Suprapubic skin (tissue), 4 donors: Measurements from ENCODE around the gene PPFIA4. TPM values are rescaled to one million over a fixed set of nuclear protein-coding genes. Genes with fewer than 3 reads are reported as not detected.

ENCODE experiments used
- DNase-seq, 2 donors: peaks; one replicate each; pipeline ENCODE4 v3.0.0-alpha.2; 2019; ENCODE audit warnings: low spot score in 2 of 2
- H3K27ac ChIP-seq: fragments of 200-600 bp; sonication (generic); one replicate; pipeline ENCODE4 v1.5.1; 2019
- H3K27me3 ChIP-seq: fragments of 200-600 bp; sonication (generic); one replicate; pipeline ENCODE4 v1.5.1; 2019
- H3K36me3 ChIP-seq: fragments of 200-600 bp; sonication (generic); one replicate; pipeline ENCODE4 v1.5.1; 2019
- H3K4me1 ChIP-seq: fragments of 200-600 bp; sonication (generic); one replicate; pipeline ENCODE4 v1.5.1; 2019
- H3K4me3 ChIP-seq: fragments of 200-600 bp; sonication (generic); one replicate; pipeline ENCODE4 v1.5.1; 2019; ENCODE audit warnings: mild to moderate bottlenecking
- H3K9me3 ChIP-seq: fragments of 200-600 bp; sonication (generic); one replicate; pipeline ENCODE4 v1.5.1; 2019
- CTCF ChIP-seq, 2 donors: fragments of 200-600 bp in 1 of 2; fragments of 450-650 bp in 1 of 2; sonication (generic) in 1 of 2; IDR thresholded peaks; one replicate each; pipeline ENCODE4 v1.5.1; 2016 to 2019; ENCODE audit warnings: antibody characterized with exemption in 2 of 2, mild to moderate bottlenecking in 1 of 2, moderate library complexity in 1 of 2
- EP300 ChIP-seq: sonication (generic); formaldehyde crosslinking; IDR thresholded peaks from one replicate; pipeline ENCODE4 v1.6.1; 2017; ENCODE audit warnings: antibody characterized with exemption
- POLR2A ChIP-seq, 2 donors: fragments of 450-650 bp; IDR thresholded peaks; one replicate each; pipeline ENCODE4 v1.6.1; 2017; ENCODE audit warnings: antibody characterized with exemption in 2 of 2, mild to moderate bottlenecking in 2 of 2, moderate library complexity in 2 of 2
- POLR2AphosphoS5 ChIP-seq, 3 donors: sonication (generic); formaldehyde crosslinking; IDR thresholded peaks; one replicate each; pipeline ENCODE4 v1.6.1; 2017; ENCODE audit warnings: antibody characterized with exemption in 3 of 3
- WGBS: methylation state at CpG from one replicate; pipeline ENCODE4 v1.1.5; 2018; 5-methylcytosine and 5-hydroxymethylcytosine counted together
- total RNA-seq, 4 donors: library from RNA; depleted of rRNA; stranded (reverse); fragments of >200 nt; gene quantifications; one replicate each; pipeline ENCODE4 v1.1.0, GENCODE V29; 2016

The PPFIA4 gene
- total RNA-seq, 4 donors from 2014 or later, result 0.26 to 38.7 (median 1.5) TPM

- no peak for DNase-seq
- no peak overlapping the region for H3K4me3 ChIP-seq
- no peaks in the 10 kb centered on the region for H3K4me1 ChIP-seq
- H3K27me3 ChIP-seq, result no peaks in the 10 kb centered on the region
- no peak for TF ChIP-seq EP300
- no peak for TF ChIP-seq CTCF (IDR thresholded peaks at IDR 0.05)
- no peak for TF ChIP-seq POLR2AphosphoS5 (IDR thresholded peaks at IDR 0.05)
- TF ChIP-seq POLR2A (IDR thresholded peaks at IDR 0.05), result no peak
- H3K9me3 ChIP-seq, result peaks cover 2% of the 10 kb centered on the region
- no peak overlapping the region for H3K27ac ChIP-seq
- H3K36me3 ChIP-seq, result no peaks in the 10 kb centered on the region
Observed at GRCh38 chr1:203100516-203100869, 74.2 kb downstream of the PPFIA4 start.

GRCh38 chr1:203101813-203102634 is 75.7 kb downstream of the PPFIA4 start:
- no peak for TF ChIP-seq CTCF (IDR thresholded peaks at IDR 0.05)
- TF ChIP-seq POLR2AphosphoS5 (IDR thresholded peaks at IDR 0.05), result no peak
- TF ChIP-seq EP300, result no peak
- Histone ChIP-seq H3K9me3 (no peaks in the 10 kb centered on the region), H3K27me3 (no peaks in the 10 kb centered on the region), H3K4me1 (no peaks in the 10 kb centered on the region), H3K36me3 (no peaks in the 10 kb centered on the region), H3K27ac (no peak overlapping the region), H3K4me3 (no peak overlapping the region)
- DNase-seq, result no peak
- WGBS, result 71% methylated on average over 6 of the region's 6 CpGs

GRCh38 chr1:203103216-203103615 is 76.9 kb downstream of the PPFIA4 start:
- H3K9me3 ChIP-seq, result no peaks in the 10 kb centered on the region
- 59% methylated on average over 4 of the region's 4 CpGs for WGBS
- no peaks in the 10 kb centered on the region for H3K27me3 ChIP-seq
- H3K4me3 ChIP-seq, result no peak overlapping the region
- no peak for DNase-seq
- no peak overlapping the region for H3K27ac ChIP-seq
- H3K36me3 ChIP-seq, result no peaks in the 10 kb centered on the region
- no peak for TF ChIP-seq POLR2A (IDR thresholded peaks at IDR 0.05)
- TF ChIP-seq POLR2AphosphoS5 (IDR thresholded peaks at IDR 0.05), result no peak
- no peak for TF ChIP-seq EP300
- no peak for TF ChIP-seq CTCF (IDR thresholded peaks at IDR 0.05)
- H3K4me1 ChIP-seq, result no peaks in the 10 kb centered on the region

- Histone ChIP-seq H3K27me3 (no peaks in the 10 kb centered on the region), H3K27ac (no peak overlapping the region), H3K9me3 (no peaks in the 10 kb centered on the region), H3K4me3 (no peak overlapping the region), H3K4me1 (no peaks in the 10 kb centered on the region), H3K36me3 (no peaks in the 10 kb centered on the region)
- WGBS, result 93% methylated on average over 6 of the region's 6 CpGs
- DNase-seq, result no peak
- TF ChIP-seq POLR2A (IDR thresholded peaks at IDR 0.05) (no peak), POLR2AphosphoS5 (IDR thresholded peaks at IDR 0.05) (no peak), CTCF (IDR thresholded peaks at IDR 0.05) (no peak), EP300 (no peak)
Observed at GRCh38 chr1:203103829-203104495, 77.7 kb downstream of the PPFIA4 start.

GRCh38 chr1:203104789-203105390 is 78.6 kb downstream of the PPFIA4 start:
- no peaks in the 10 kb centered on the region for H3K36me3 ChIP-seq
- no peaks in the 10 kb centered on the region for H3K27me3 ChIP-seq
- DNase-seq, result no peak
- TF ChIP-seq POLR2A (IDR thresholded peaks at IDR 0.05) (no peak), POLR2AphosphoS5 (IDR thresholded peaks at IDR 0.05) (no peak)
- no peak overlapping the region for H3K27ac ChIP-seq
- H3K4me1 ChIP-seq, result no peaks in the 10 kb centered on the region
- H3K4me3 ChIP-seq, result no peak overlapping the region
- H3K9me3 ChIP-seq, result no peaks in the 10 kb centered on the region
